T-helper 22 cell (primary cell): ENCODE data around the gene SACM1L.

ENCODE experiments used
- DNase-seq: peaks from one replicate; pipeline ENCODE4 v3.0.0-alpha.2; 2020; ENCODE audit warnings: low read depth

Gene SACM1L

GRCh38 chr3:45771166-45771775 is 82.1 kb downstream of the SACM1L start:
- DNase-seq = no peak

DNA sequence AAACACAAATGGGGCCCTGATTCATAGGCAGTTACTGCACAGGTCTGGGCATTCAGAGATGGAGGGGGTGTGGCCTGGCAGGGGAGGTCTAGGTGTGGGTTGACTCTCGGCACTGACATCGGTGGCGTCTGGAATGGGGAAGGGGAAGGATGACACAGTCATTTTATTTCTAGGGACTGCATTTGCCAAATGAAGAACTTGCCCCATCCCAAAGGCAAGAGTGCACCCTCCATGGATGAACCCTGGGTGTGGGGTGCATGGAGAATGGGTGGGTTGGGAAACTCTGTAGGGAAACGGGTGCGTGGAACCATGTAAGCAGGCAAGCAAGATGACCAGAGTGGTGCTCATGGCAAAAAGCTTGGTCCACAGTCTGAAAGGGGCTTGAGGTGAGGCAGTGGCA is 82.6 kb downstream of the SACM1L start:
- no peak for DNase-seq

- no peak for DNase-seq
Measured at GRCh38 chr3:45772341-45773035, 83.3 kb downstream of the SACM1L start.

- no peak for DNase-seq
Measured at GRCh38 chr3:45773072-45773471, 83.9 kb downstream of the SACM1L start.

DNA sequence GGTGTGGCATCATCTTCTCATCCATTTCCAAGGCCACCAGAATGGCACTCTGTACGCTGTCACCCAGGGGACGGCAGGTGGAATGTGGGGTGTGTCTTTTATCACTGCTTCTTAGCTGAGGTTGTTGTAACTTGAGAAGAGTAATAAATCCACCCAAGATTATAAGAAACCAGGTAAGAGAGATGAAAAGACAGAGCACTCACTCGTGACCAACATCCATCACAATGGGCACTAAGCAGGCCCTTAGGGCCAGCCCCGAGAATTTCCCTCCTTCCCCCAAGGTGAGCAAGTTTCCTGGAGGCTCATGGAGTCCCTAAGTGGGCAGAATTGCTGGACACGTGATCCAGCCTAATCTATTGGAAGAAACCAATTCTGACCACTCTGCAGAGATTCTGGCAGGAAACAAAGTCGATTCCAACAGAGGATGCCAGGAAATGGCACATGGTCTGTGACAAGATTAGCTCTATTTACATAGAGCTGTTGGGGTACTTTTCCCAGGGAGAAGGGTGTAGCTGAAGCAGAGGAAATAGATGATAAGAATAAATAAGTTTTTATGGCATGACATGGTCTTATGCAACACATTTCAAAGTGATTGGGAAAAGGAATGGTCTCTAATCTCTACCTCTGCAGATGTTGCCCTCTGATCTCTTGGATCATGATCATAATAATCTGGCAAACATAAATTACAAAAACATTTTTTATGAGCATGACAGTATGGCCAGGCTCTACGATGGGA is 84.7 kb downstream of the SACM1L start:
- no peak for DNase-seq

DNA sequence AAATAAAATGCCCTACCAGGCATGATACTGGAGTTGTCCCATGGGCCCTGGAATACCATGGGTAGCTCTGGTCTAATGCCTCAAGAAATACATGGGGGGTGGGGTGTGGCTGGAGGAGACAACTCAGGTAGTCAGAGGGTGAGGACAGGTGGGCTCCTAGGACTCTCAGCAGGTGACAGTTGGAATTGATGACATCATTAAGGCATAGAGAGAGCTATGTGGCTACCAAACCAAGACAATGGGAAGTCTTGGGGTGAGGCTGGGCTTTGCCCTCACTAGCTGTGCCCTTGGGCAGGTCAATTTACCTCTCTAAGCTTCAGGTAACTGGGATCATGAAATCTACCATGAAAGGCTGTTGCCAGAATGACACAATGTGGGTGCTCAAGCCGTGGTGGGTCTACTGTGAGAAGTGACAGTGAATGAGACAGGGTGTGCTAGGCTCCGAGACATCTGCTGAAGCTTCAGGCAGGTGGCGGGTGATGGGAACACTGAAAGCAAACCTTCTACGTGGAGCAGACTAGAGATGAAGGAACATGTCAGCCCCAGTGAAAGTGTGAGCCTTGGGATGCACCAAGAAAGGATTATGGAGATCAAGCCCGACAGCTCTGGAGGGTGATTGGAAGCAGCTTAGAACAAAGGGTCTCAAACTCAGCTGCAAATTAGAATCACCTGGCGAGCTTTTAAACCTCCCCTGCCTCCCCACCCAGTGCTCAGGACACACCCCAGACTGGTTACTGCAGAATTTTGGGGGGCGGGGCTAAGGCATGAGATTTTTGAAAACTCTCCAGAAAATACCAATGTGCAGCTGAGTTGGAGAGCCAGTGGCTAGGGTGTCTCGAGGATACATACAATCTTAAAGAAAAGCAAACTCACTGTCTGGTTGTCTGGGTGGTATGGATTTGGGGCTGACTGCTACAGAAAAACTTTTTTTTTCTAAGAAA is 85.7 kb downstream of the SACM1L start:
- DNase-seq = no peak

- DNase-seq = no peak
Measured at GRCh38 chr3:45775571-45776300, 86.5 kb downstream of the SACM1L start.

DNA sequence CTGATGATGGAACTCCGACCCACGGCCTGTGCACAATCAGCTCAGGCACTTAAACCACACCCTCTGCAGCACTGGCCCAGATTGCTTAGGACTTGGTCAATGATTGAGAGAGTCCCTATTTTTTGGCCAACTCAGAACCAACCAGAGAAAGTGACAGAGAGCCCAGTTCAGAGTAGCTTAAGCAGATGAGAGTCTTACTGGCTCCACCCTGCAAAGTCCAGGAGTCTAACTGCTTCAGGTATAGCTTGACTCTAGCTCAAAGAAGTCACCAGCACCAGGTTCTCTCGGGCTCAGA is 87.1 kb downstream of the SACM1L start:
- DNase-seq = no peak

DNA sequence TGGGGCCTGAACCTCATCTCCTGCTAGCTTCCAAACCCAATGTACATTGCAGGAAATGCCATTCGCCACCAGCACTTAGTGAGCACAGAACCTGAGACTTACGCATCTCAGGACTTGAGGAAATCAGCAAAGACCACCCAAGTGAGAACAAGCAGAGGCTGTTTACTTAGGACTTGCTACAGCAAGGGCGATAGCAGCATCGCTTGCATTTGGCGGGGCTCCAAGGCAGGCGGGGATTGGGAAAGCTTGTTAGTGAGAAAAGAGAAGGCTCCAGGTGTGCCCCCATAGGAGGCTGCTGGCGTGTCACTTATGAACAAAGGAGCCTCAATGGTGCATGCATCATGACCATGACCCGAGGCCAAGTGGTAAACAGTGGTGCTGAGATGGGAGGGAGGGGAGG is 87.4 kb downstream of the SACM1L start:
- no peak for DNase-seq

DNA sequence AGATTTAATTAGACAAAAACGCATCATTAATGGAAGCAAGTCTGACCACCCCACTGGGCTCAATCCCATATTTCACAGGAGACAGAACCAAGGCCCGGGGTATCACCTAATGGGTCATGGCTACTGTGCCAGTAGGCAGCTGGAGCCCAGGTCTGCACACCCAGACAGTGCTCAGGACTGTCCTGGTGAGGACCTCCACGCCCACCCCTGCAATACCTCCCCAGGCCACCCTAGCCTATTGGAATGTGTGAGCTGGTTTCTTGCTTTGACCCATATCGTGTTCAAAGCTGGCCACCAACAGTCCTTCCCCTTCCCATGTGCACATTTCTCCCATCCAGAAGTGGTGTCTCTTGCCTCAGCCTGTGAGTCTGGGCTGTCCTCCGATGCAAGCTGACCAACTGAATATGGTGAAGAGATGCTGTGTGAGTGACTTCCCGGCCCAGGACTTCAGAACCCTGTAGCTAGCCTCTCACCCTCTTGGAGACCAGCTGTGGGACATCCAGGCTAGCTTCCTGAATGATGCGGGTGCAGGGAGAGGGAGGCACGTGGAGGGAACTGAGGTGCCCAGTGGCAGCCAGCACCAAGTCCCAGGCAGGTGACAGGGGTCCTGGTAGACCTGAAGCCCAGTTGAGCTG is 88.0 kb downstream of the SACM1L start:
- DNase-seq = no peak

DNA sequence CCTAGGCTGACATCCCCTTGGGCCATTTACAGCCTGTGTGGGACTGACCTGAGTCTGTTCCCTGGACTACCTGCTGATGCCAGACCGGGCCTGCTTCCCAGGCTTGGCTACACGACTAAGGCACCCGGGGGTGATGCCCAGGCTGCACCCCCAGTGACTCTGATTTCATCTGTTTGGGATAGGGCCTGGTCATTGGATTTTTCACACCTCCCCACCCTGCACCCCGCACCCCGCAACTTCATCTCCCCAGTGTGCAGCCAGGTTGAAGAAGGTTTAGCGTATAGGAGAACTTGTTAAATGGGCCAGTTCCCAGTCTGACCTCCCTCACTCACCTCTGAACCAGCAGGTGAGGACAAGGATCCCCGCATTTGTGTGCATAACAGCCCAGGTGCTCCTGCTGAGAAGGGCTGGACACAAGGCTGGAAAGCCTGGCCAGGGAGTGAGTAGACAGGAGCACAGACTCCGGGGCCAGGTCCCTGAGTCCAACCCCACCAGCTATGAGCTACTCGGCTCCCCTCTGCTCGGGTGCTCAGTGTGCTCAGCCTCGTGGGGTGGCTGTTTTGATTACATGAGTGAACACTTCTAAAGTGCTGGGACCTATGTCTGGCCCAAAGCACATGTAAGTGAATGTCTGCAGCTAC is 88.7 kb downstream of the SACM1L start:
- no peak for DNase-seq

DNA sequence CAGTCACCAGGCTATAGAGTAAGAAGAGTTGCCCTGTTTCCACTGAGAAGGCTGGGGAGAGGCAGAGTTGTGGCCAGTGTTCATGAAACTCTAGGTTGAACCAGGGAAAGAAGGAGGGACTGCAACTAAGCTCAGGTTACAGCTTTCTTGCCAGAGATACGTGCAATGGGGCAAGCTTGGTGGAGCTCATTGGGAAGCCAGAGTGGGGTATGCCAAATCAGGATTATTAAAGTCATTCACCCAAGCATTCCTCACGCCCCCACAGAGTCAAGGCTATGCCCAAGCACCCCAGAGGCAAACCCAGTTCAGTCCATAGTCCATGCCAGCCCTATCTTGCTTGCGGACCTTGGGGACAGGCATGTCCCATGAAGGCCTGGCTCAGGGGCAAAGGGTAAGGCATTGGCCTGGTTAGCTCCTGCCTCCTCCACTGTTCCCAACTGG is 89.6 kb downstream of the SACM1L start:
- no peak for DNase-seq

- no peak for DNase-seq
Measured at GRCh38 chr3:45779746-45780735, 90.8 kb downstream of the SACM1L start.

GRCh38 chr3:45781271-45781670 is 92.1 kb downstream of the SACM1L start:
- DNase-seq = no peak

GRCh38 chr3:45781841-45782240 is 92.6 kb downstream of the SACM1L start:
- DNase-seq = no peak

- DNase-seq = no peak
Measured at GRCh38 chr3:45782381-45782780, 93.2 kb downstream of the SACM1L start.

DNA sequence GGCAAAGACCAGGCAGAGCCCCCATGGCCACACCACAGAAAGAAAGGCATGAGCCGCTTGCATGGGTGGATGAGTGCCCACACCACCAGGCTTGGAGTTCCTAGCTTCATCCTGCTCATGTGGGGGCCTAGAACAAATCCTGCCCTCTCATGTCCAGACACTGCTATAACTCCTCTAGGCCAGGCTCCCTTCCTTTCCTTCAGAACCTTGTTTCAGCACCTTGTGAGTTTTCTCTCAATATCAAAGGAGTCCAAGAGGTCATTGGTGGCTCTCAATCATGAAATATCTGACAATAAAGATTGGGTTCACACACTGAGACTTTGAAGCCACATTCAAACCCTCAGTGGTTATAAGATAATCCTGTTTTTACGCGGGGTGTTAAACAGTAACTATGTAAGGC is 94.5 kb downstream of the SACM1L start:
- DNase-seq = no peak

DNA sequence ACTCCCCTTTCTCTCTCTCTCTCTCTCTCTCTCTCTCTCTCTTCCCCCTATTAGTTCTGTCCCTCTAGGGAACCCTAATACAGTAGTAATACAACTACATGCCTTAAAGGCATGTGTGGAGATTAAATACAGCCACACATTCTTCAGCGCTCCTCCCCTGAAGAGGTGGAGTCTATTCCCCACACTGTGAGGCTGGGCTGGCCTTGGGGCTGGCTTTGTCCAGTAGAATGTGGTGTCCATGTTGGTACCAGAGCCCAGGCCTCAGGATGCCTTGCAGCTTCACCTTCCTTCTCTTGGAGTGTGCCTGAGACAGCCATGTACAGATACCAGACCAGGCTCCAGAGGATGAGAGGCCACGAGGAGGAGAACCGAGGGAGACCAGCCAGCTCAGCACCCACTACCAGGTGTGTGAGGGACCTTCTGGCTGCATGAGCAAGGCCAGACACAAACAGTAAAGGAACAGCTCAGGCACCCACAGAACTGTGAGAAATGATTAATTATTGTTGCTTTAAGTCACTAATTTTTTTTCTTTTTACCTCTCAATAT is 96.5 kb downstream of the SACM1L start:
- DNase-seq = no peak
